Endothelial cell of umbilical vein (primary cell): Measurements from ENCODE around the gene TAF11L12.

Experiments
- CTCF ChIP-seq, 2 donors: IDR thresholded peaks; 1 replicate in 1 of 2; 2 replicates in 1 of 2; pipeline ENCODE4 v1.5.1; 2011; ENCODE audit warnings: low read length in 2 of 2, mild to moderate bottlenecking in 2 of 2, moderate library complexity in 2 of 2, control low read depth in 1 of 2, inconsistent platforms in 1 of 2, low read depth in 1 of 2; ENCODE audit not compliant: insufficient read depth in 1 of 2; ENCODE audit errors: extremely low read depth in 1 of 2
- EZH2 ChIP-seq: IDR thresholded peaks from 2 replicates; pipeline ENCODE4 v1.6.1; 2012; ENCODE audit warnings: borderline replicate concordance, low read depth, mild to moderate bottlenecking, moderate library complexity, low read length, inconsistent platforms; ENCODE audit not compliant: severe bottlenecking
- FOS ChIP-seq: IDR thresholded peaks from 2 replicates; pipeline ENCODE4 v1.6.1; 2011; ENCODE audit warnings: mild to moderate bottlenecking, low read length, moderate library complexity, borderline replicate concordance; ENCODE audit not compliant: insufficient read depth
- GATA2 ChIP-seq: IDR thresholded peaks from 2 replicates; pipeline ENCODE4 v1.7.0; 2011; ENCODE audit warnings: low read depth, mild to moderate bottlenecking, moderate library complexity, mixed read lengths, low read length; ENCODE audit not compliant: insufficient read length, insufficient read depth
- JUN ChIP-seq: IDR thresholded peaks from 2 replicates; pipeline ENCODE4 v1.6.1; 2011; ENCODE audit warnings: borderline replicate concordance, low read depth; ENCODE audit not compliant: insufficient read length, insufficient read depth
- MAX ChIP-seq: IDR thresholded peaks from 2 replicates; pipeline ENCODE4 v1.6.1; 2011; ENCODE audit not compliant: insufficient read depth, insufficient read length
- MYC ChIP-seq: IDR thresholded peaks from one replicate; pipeline ENCODE4 v1.6.1; 2011; ENCODE audit warnings: mild to moderate bottlenecking, low read depth, low read length
- POLR2A ChIP-seq: IDR thresholded peaks from 2 replicates; pipeline ENCODE4 v1.6.1; 2012; ENCODE audit warnings: low read depth, mild to moderate bottlenecking, control low read depth, low read length
- POLR2AphosphoS5 ChIP-seq: IDR thresholded peaks from 2 replicates; pipeline ENCODE4 v1.6.1; 2012; ENCODE audit warnings: low read depth, mild to moderate bottlenecking, control low read depth, low read length, moderate library complexity; ENCODE audit not compliant: insufficient read depth

- TF ChIP-seq MYC = no peak
- TF ChIP-seq POLR2A = no peak
- no peak for TF ChIP-seq MAX
- TF ChIP-seq CTCF (IDR thresholded peaks at IDR 0.05; ENCODE audit: extremely low read depth in 1 of 2, insufficient read depth in 1 of 2, low read depth in 1 of 2, low read length in 2 of 2) = no peak
- TF ChIP-seq EZH2 = no peak
- no peak for TF ChIP-seq GATA2
- TF ChIP-seq JUN = no peak
- no peak for TF ChIP-seq POLR2AphosphoS5
- TF ChIP-seq FOS = no peak
Measured at GRCh38 chr5:17625686-17626085, 15.5 kb downstream of the TAF11L12 start.
